Right renal cortex interstitium (tissue), 3 donors: ENCODE measurements around the gene CASQ2. TPM values are rescaled to one million over a fixed set of nuclear protein-coding genes. Genes with fewer than 3 reads are reported as not detected.
"Not testable (repeated sequence)": the region's sequence is repeated elsewhere in the genome, so short reads cannot be mapped to it uniquely, and the experiment has no call there.

Source experiments
- DNase-seq, 3 donors: peaks; one replicate each; pipeline ENCODE4 v3.0.0-alpha.2; 2013; ENCODE audit warnings: low read depth in 3 of 3, low spot score in 2 of 3
- polyA plus RNA-seq, 3 donors: library from polyadenylated mRNA; unstranded; fragments of 120-200 nt; gene quantifications; one replicate each; pipeline ENCODE4 v1.2.1, GENCODE V29; 2013; ENCODE audit not compliant: insufficient read length in 3 of 3

The CASQ2 gene
- polyA plus RNA-seq, 3 donors, result 0.51 to 2.0 (median 0.92) TPM

DNA sequence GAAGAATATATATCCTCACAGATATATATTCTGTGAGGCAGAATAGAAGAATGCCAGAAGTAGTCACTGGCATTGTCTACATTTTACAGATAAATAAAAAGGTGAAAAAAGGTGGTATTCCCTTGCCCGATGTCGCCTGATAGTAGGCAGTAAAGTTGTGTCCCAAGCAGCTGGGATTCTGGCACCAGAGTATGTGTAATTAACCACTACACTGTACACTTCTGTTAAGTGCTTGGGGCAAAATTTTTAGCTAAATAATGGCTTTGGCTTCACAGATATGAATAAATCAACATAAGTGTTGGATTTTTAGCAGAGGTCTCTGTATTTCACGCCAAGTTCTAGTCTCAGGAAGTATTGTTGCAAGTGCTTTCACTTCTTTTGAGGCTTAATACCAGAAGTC lies 13.3 kb upstream of the CASQ2 start:
- no peak for DNase-seq

DNA sequence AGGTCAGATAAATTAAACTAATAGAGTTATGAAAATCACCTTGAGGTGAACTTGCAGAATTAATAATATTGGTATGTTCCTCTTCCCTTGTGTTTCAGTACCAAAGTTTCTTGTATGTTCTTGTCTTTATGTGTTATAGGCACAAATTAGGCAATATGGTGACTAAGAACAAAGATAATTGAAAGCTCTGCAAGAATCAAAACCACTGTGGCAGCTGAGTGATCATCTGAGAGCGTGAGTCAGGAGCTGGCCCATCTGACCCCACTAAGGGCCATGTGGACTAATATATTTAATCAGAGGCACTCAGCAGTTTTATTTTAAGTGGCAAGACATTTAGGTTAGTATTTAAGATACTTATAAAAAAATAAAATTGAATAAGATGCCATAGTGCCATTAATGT lies 12.8 kb upstream of the CASQ2 start:
- DNase-seq, result no peak

DNA sequence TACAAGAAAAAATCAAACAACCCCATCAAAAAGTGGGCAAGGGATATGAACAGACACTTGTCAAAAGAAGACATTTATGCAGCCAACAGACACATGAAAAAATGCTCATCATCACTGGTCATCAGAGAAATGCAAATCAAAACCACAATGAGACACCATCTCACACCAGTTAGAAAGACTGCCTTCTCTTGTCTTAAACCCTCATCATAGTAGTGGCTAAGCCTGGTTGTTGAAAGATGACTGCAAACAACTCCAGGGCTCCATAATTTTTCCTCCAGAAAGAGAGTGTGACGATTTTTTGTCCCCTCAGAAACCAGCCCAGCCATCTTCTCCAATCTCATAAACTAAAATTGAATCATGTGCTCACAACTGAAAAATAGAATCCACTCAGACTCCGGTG lies 12.1 kb upstream of the CASQ2 start:
- not testable (repeated sequence) for DNase-seq

GRCh38 chr1:115779075-115779474 lies 10.6 kb upstream of the CASQ2 start:
- DNase-seq, result not testable (repeated sequence)

DNA sequence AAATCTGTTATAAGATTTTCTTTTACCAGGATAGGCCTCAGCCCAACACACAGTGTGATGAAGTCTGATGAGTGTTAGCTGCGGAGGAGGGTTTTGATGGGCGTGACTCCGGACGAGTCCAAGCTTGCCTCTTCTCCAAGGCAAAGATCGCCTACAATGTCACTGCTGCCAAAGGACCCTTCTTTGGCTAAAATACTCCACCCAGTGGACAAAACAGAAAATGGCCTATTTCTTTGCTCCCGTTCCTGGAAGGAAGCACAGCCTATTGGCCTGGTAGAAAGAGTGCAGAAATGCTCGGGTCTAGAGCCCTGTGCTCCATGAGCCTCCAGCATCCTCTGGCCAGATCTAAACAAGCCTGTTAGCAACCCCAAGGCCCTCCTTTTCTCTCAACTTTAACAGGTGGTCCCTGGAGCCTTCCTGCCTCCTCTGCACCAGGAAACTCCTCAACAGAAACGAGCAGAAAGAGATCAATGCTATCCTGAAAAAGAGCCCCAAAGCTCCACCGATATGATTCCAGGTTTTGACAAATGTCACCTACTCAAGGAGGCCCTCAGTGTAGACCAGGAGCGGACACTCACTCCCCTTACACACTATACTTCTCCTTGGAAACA lies 3.4 kb upstream of the CASQ2 start:
- peak; percentile 74 to 83 (median 83) for DNase-seq

DNA sequence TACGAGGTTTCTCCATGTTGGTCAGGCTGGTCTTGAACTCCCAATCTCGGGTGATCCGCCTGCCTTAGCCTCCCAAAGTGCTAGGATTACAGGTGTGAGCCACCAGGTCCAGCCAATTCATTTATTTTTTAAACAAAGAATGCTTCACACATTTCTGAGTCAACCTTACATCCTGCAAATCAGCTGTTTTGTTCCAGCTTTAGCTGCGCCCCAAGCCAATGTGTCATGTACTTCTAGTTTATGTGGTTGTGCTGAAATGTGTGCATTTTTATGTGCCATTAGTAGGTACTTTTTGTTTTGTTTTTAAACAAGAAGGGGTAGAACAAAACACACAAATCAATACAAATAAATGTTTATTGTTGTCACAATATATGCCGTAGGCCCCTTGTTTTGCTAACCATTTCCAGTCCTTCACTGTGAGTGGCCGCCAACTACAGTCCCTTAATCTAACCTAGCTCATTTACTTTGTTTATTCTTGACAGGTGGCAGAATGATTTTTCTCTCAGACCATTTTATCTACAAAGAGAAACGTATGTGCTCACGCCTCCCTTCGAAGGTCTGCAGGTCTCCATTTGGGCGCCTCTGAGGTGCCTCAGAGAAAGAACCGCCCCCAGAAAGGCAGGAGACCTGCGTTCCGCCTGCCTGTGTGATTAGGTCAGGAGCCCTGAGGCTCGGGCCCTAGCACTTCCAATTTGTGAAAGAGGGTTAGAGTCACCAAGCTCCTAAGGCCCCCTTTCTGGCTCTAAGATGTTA lies 2.8 kb upstream of the CASQ2 start:
- DNase-seq, result no peak

DNA sequence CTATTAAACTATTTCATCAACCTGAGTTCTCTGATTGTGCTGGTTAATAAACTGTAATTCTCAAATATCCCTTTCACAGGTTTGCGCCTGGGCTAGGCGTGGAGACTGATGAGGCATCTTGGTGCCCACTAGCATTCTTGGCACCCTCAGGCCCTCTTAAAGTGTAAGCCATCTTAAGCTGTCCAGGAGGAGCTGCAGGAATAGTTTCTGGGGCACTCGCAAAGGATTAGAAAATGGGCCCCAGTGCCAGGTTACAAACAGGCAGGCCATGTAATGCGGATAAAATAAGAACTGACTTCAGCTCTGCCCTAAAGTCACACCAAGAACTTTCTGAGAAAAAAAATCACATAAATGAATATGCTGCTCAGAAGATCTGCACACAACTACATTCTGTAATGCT lies 1.1 kb downstream of the CASQ2 start:
- DNase-seq, result no peak

DNA sequence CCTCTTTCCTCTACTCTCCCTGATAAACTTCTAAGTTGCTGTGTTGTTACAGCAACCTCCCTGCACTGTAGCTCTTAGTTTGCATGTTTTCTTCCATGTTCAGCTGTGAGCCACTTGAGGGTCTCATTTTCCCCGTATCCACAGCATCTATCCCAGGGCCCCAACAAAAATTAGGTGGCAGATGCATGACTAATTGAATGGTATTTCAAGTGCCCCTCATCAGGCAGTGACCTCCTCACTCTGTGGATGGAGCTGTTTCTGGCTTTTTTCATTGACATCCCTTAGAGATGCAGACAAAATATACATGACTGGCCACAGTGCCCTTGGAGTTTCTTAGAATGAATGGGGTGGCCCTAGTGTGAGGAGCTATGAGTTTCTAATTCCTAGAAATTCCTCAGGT lies 3.4 kb downstream of the CASQ2 start:
- no peak for DNase-seq

- no peak for DNase-seq
Measured at GRCh38 chr1:115764541-115764940, 4.0 kb downstream of the CASQ2 start.

DNA sequence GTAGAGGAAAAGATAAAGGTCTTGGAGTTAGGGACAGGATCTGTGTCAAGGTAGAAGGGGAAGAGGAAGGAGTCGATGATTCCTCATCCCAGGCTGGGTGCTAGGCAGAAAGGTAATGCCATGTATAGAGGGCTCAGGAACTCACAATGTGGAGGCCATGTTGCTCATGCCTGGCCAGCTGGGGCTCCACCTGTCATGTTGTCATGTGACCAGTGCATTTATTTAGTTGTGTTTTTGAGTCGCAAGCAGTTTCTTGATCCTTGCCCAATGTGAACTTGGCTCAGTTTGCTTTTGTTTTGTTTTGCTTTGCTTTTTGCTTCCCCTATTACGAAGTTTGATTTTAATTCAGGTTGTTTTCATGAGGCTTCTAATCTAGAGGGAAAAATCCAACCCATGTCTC lies 5.7 kb downstream of the CASQ2 start:
- no peak for DNase-seq

- DNase-seq, result no peak
Measured at GRCh38 chr1:115761601-115762302, 6.8 kb downstream of the CASQ2 start.

- DNase-seq, result no peak
Measured at GRCh38 chr1:115757856-115758255, 10.7 kb downstream of the CASQ2 start.

- no peak for DNase-seq
Measured at GRCh38 chr1:115757326-115757725, 11.2 kb downstream of the CASQ2 start.

DNA sequence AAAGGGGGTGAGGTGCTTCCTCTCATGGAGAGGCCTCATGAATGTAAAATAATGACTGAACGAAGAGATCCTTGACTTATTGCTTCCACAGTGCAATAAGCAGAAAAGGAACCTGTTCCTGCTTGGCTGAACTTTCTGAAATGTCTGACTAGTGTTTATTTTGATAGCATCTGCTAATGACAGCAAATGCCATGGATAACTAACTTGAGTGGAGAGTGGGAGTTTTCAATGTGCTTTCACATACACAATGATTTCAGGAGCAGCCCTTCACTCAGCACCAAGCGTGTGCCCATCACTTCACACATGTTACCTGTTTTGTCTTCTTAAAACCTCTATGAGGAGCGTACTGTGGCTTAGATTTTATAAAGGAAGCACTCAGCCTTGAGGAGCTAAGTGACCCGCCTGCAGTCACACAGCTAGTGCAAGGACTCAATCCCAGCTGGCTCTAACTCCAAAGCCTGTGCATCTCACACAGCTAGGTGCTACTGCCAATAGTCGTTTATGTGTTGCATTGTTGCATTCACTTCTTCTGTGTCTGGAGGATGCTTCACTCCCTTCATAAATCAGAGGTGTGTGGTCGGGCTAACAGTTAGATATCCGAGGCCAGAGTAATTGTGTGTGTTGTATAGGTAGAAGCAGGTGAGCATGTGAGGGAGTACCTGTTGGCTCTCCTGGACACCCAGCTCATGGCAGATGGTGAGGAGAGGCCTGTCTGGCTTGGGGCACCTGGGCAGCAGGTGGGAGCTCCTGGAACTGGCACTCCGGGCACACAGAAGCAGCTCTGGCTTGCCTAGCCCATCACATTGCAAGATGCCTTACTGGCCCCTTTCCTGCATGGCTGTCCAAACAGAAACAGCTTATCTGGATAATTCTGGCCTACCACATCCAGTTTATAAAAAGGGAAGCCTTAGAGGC lies 12.8 kb downstream of the CASQ2 start:
- DNase-seq, result no peak

- no peak for DNase-seq
Measured at GRCh38 chr1:115753830-115754229, 14.7 kb downstream of the CASQ2 start.

- no peak for DNase-seq
Measured at GRCh38 chr1:115753361-115753760, 15.2 kb downstream of the CASQ2 start.

DNA sequence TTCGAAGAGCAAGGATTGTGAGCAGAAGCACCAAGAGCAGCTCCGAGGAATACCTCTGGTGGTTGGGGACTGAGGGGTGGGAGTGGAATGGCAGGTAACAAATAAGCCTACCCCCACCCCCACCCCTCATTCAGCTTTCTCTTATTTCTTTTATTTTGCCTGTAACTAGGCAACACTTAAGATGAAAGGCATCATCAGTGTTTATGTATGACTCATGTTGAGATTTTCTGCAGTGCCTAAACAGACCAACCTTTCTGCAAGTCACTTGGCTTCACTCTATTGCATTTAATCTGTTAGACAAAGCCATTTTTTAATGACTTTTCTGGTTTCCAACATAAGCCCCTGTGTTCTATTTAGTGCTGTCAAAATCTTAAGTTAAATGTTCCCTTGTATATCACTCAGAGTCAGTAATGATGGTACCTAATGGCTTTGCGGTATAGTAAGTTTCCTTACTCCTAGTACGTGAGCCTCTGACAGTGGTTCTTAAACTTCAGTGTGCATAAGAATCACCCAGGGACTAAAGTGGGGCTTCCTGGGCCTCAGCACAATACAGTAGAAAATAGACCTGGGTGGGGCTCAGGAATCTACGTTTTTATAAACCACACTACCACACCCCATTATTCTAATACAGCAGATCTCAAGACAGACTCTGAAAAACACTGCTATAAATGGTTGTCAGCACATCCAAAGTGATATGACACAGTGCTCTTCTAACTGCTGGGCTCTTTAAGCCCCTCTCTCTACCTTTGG lies 19.9 kb downstream of the CASQ2 start:
- DNase-seq, result no peak

DNA sequence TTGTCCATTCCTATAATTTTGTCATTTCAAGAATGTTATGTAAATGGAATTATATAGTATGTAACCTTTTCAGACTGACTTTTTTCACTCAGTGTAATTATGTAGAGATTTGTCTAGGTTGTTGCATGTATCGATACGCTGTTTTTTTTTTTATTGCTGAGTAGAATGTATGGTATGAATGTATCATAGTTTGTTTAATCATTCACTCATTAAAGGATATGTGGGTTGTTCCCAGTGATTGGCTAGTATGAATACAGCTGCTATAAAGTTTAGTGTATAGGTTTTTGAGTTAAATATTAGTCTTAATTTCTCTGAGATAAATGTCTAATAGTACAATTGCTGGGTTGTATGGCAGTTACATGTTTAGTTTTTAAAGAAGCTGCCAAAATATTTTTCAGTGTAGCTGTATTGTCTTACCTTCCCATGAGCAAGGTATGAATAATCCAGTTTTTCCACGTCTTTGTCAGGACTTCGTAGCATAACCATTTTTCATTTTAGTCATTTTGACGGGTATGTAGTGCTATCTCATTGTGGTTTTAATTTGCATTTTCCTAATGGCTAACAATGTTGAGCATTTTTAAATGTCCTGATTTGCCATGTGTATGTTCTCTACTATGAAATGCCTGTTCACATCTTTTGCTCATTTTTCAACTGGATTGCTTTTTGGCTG lies 22.4 kb downstream of the CASQ2 start:
- no peak for DNase-seq

GRCh38 chr1:115744646-115745275 lies 23.8 kb downstream of the CASQ2 start:
- DNase-seq, result no peak
